Measurements from ENCODE around the gene ZC2HC1B. TPM values are rescaled to one million over a fixed set of nuclear protein-coding genes. Genes with fewer than 3 reads are reported as not detected.

ZC2HC1B gene
- total and polyA plus RNA-seq, 9 of the 15 experiments (the other 6 are each of a cell fraction or from before 2014, with no cell fraction given) = not detected

DNA sequence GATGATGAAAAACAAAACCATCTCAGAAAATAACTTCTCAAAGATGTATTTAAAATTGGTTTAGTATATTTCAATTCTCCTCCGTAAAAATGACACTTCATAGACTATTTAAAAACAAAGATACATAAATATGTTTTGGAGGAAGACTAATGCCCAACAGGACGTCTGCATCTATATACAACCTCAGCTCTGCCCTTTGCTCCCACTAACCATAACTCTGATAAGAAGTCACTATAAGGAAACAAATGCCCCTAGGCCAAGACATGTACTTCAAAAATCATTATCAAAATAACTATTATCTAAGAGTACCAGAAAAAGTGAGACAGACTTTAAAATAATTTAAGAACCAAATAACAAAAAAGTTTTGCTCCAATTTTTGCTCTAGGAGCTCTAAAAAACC, 120.4 kb downstream of the ZC2HC1B start:
- Histone ChIP-seq H3K79me2 (ENCODE audit: control insufficient read depth, insufficient read depth, low read length) (no peaks in the 10 kb centered on the region), H3K4me2 (ENCODE audit: insufficient read depth, low read length) (no peak overlapping the region), H3K36me3 (ENCODE audit: control insufficient read depth, insufficient read depth, low read length) (no peaks in the 10 kb centered on the region), H3K9me1 (ENCODE audit: control insufficient read depth, insufficient read depth, low read length) (no peaks in the 10 kb centered on the region), H4K20me1 (replicated peaks; ENCODE audit: control insufficient read depth, insufficient read depth, low read length) (no peaks in the 10 kb centered on the region), H3K27ac (ENCODE audit: extremely low read depth, low read depth, low read length) (no peak overlapping the region), H3K27me3 (ENCODE audit: control insufficient read depth in 2 of 2, insufficient read depth in 2 of 2, low read length in 2 of 2) (no peaks in the 10 kb centered on the region), H3K4me3 (no peak overlapping the region), H3K9ac (ENCODE audit: insufficient read depth in 1 of 2, low read depth in 2 of 2, low read length in 2 of 2) (no peak overlapping the region), H2AFZ (ENCODE audit: low read depth, low read length) (no peak overlapping the region), H3K9me3 (replicated peaks; ENCODE audit: control insufficient read depth, insufficient read depth, low read depth, low read length) (no peaks in the 10 kb centered on the region), H3K4me1 (replicated peaks in 1 of 2; ENCODE audit: control insufficient read depth in 2 of 2, insufficient read depth in 2 of 2, low read length in 2 of 2) (peaks cover 0 to 7% of the 10 kb centered on the region in 2 experiments; a peak in 2 of 5 replicates)
- TF ChIP-seq CREBBP (IDR thresholded peaks at IDR 0.05; ENCODE audit: low read depth, low read length) = no peak
- TF ChIP-seq NR2F6 (CRISPR knock-in tag; IDR thresholded peaks at IDR 0.05) = no peak
- TF ChIP-seq ZNF23 (CRISPR knock-in tag; IDR thresholded peaks at IDR 0.05) = no peak
- no peak for TF ChIP-seq RBM34 (IDR thresholded peaks at IDR 0.05; ENCODE audit: borderline replicate concordance, insufficient read depth, low read length)
- TF ChIP-seq, protein P1, sequence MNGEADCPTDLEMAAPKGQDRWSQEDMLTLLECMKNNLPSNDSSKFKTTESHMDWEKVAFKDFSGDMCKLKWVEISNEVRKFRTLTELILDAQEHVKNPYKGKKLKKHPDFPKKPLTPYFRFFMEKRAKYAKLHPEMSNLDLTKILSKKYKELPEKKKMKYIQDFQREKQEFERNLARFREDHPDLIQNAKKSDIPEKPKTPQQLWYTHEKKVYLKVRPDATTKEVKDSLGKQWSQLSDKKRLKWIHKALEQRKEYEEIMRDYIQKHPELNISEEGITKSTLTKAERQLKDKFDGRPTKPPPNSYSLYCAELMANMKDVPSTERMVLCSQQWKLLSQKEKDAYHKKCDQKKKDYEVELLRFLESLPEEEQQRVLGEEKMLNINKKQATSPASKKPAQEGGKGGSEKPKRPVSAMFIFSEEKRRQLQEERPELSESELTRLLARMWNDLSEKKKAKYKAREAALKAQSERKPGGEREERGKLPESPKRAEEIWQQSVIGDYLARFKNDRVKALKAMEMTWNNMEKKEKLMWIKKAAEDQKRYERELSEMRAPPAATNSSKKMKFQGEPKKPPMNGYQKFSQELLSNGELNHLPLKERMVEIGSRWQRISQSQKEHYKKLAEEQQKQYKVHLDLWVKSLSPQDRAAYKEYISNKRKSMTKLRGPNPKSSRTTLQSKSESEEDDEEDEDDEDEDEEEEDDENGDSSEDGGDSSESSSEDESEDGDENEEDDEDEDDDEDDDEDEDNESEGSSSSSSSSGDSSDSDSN (IDR thresholded peaks at IDR 0.05; ENCODE audit: borderline replicate concordance in 1 of 2, low read depth in 2 of 2, low read length in 2 of 2) = no peak
- TF ChIP-seq RB1 (IDR thresholded peaks at IDR 0.05; ENCODE audit: low read depth) = no peak
- TF ChIP-seq E2F3 (CRISPR knock-in tag; IDR thresholded peaks at IDR 0.05) = no peak
- TF ChIP-seq ZBTB1 (CRISPR knock-in tag; IDR thresholded peaks at IDR 0.05; ENCODE audit: borderline replicate concordance, low read depth) = no peak
- TF ChIP-seq BRF1 (IDR thresholded peaks at IDR 0.05; ENCODE audit: borderline replicate concordance, extremely low read depth, insufficient read length) = no peak
- TF ChIP-seq GTF2A2 (tag; IDR thresholded peaks at IDR 0.05) = no peak
- TF ChIP-seq RCOR1 (IDR thresholded peaks at IDR 0.05; ENCODE audit: borderline replicate concordance in 1 of 2, low read depth in 2 of 2, low read length in 2 of 2) = no peak
- no peak for TF ChIP-seq ZNF586 (CRISPR knock-in tag; conservative IDR thresholded peaks at IDR 0.05)
- TF ChIP-seq PTTG1 (tag; IDR thresholded peaks at IDR 0.05; ENCODE audit: low read depth) = no peak
- no peak for TF ChIP-seq KLF10 (CRISPR knock-in tag; IDR thresholded peaks at IDR 0.05)
- ChIA-PET CTCF (ENCODE audit: low intra/inter-chr PET ratio) (no interaction called here), POLR2A (no interaction called here)
- ATAC-seq (no peak), DNase-seq (ENCODE audit: extremely low read depth in 1 of 4, low spot score in 3 of 4) (no peak), FAIRE-seq (no peak)
- no TSS peak for BruUV-seq (replicated peaks)
- WGBS (ENCODE audit: insufficient coverage, low coverage, missing lambda C conversion rate) = 32% methylated on average over 2 of the region's 2 CpGs
- in situ Hi-C loops (cut with MboI) = no loop called here
- intact Hi-C loops (cut with micrococcal nuclease) = no loop called here

Data from K562 (cell line).